Thyroid gland (tissue), 4 donors: ENCODE data around the gene SH3BP1. TPM values are rescaled to one million over a fixed set of nuclear protein-coding genes. Genes with fewer than 3 reads are reported as not detected.

Experiments used
- DNase-seq, 2 donors: peaks; one replicate each; pipeline ENCODE4 v3.0.0-alpha.2; 2019
- H3K27ac ChIP-seq, 3 donors: fragments of 200-600 bp; sonication (generic); 1 replicate in 2 of 3; 2 replicates in 1 of 3; pipeline ENCODE4 v1.5.1; 2016 to 2019; ENCODE audit warnings: mild to moderate bottlenecking in 1 of 3, moderate library complexity in 1 of 3
- H3K27me3 ChIP-seq: fragments of 200-600 bp; sonication (generic); one replicate; pipeline ENCODE4 v1.5.1; 2019
- H3K36me3 ChIP-seq, 2 donors: fragments of 200-600 bp; sonication (generic); one replicate each; pipeline ENCODE4 v1.5.1; 2016 to 2019
- H3K4me1 ChIP-seq, 2 donors: fragments of 200-600 bp; sonication (generic); one replicate each; pipeline ENCODE4 v1.5.1; 2017 to 2019
- H3K4me3 ChIP-seq, 3 donors: fragments of 200-600 bp; sonication (generic); replicated peaks in 1 of 3; 1 replicate in 2 of 3; 2 replicates in 1 of 3; pipeline ENCODE4 v1.5.1; 2016; ENCODE audit warnings: mild to moderate bottlenecking in 1 of 3
- H3K9me3 ChIP-seq: fragments of 200-600 bp; sonication (generic); one replicate; pipeline ENCODE4 v1.5.1; 2017
- CTCF ChIP-seq, 6 experiments: fragments of 200-600 bp in 3 of 6; fragments of 450-650 bp in 3 of 6; sonication (generic) in 3 of 6; IDR thresholded peaks; one replicate each; pipeline ENCODE4 v1.5.1; 2016 to 2019; ENCODE audit warnings: antibody characterized with exemption in 6 of 6, mild to moderate bottlenecking in 2 of 6, inconsistent platforms in 1 of 6, moderate library complexity in 1 of 6
- POLR2A ChIP-seq, 2 donors: fragments of 450-650 bp; IDR thresholded peaks; one replicate each; pipeline ENCODE4 v1.6.1; 2017; ENCODE audit warnings: antibody characterized with exemption in 2 of 2, mild to moderate bottlenecking in 2 of 2, moderate library complexity in 1 of 2
- WGBS, 2 donors: methylation state at CpG; one replicate each; pipeline ENCODE4 v1.1.5; 2017; 5-methylcytosine and 5-hydroxymethylcytosine counted together
- intact Hi-C: fragments of 100-400 bp; cut with DNase I; formaldehyde crosslinking; loops from one replicate; pipeline ENCODE4 v1.15.1; 2023
- total RNA-seq, 4 donors: library from RNA; depleted of rRNA; stranded (reverse); fragments of >200 nt; gene quantifications; one replicate each; pipeline ENCODE4 v1.2.3, GENCODE V29; 2016

SH3BP1 gene
- total RNA-seq, 4 donors from 2014 or later, result 0.81 to 10.1 (median 3.3) TPM

- Histone ChIP-seq H3K4me3 (no peak overlapping the region), H3K9me3 (no peaks in the 10 kb centered on the region), H3K36me3 (no peaks in the 10 kb centered on the region), H3K27ac (no peak overlapping the region), H3K4me1 (peaks cover 7 to 23% of the 10 kb centered on the region in 2 donors), H3K27me3 (no peaks in the 10 kb centered on the region)
- TF ChIP-seq POLR2A (IDR thresholded peaks at IDR 0.05) (no peak), CTCF (IDR thresholded peaks at IDR 0.05) (no peak)
- intact Hi-C loops, result loop anchor here (5.0 to 10.0 kb wide), 2 partner anchors 46 to 153 kb away; partner anchors contain the start of gene NOL12
- no peak for DNase-seq
- WGBS, 2 donors, result 96 to 98% methylated on average over 5 of the region's 5 CpGs
These were observed 2.1 kb downstream of the SH3BP1 start for GRCh38 chr22:37641561-37641949.

GRCh38 chr22:37643225-37643847 is 3.9 kb downstream of the SH3BP1 start:
- H3K36me3 ChIP-seq, result no peaks in the 10 kb centered on the region
- TF ChIP-seq CTCF (IDR thresholded peaks at IDR 0.05) (peak; percentile 78 to 96 (median 87)), POLR2A (IDR thresholded peaks at IDR 0.05) (no peak)
- no peaks in the 10 kb centered on the region for H3K27me3 ChIP-seq
- H3K9me3 ChIP-seq, result no peaks in the 10 kb centered on the region
- peak; percentile 84 to 87 for DNase-seq
- 50 to 52% methylated on average over 5 to 8 of the region's 9 CpGs for WGBS, 2 donors
- peaks cover 7 to 23% of the 10 kb centered on the region in 2 donors for H3K4me1 ChIP-seq
- intact Hi-C loops, result loop anchor here (5.0 to 10.0 kb wide), 2 partner anchors 44 to 151 kb away; partner anchors contain the start of gene NOL12
- H3K4me3 ChIP-seq, result no peak overlapping the region
- H3K27ac ChIP-seq, result no peak overlapping the region

- TF ChIP-seq POLR2A (IDR thresholded peaks at IDR 0.05), result no peak
- TF ChIP-seq CTCF (IDR thresholded peaks at IDR 0.05), result no peak
- DNase-seq, result no peak
- Histone ChIP-seq H3K4me1 (peaks cover 0 to 3% of the 10 kb centered on the region in 2 donors), H3K9me3 (no peaks in the 10 kb centered on the region), H3K27me3 (no peaks in the 10 kb centered on the region), H3K4me3 (no peak overlapping the region), H3K27ac (no peak overlapping the region), H3K36me3 (no peaks in the 10 kb centered on the region)
- intact Hi-C loops, result loop anchor here (10.0 kb wide), 1 partner anchor 147 kb away; no protein-coding TSS in a partner anchor
- 95 to 97% methylated on average over 5 to 8 of the region's 9 CpGs for WGBS, 2 donors
These were observed 7.8 kb downstream of the SH3BP1 start for GRCh38 chr22:37647317-37647716.

- 95 to 96% methylated on average over 9 of the region's 9 CpGs for WGBS, 2 donors
- no peak overlapping the region for H3K4me3 ChIP-seq
- no peaks in the 10 kb centered on the region for H3K27me3 ChIP-seq
- H3K4me1 ChIP-seq, result peaks cover 0 to 3% of the 10 kb centered on the region in 2 donors
- H3K9me3 ChIP-seq, result no peaks in the 10 kb centered on the region
- DNase-seq, result no peak
- H3K27ac ChIP-seq, result no peak overlapping the region
- intact Hi-C loops, result loop anchor here (10.0 kb wide), 1 partner anchor 147 kb away; no protein-coding TSS in a partner anchor
- no peaks in the 10 kb centered on the region for H3K36me3 ChIP-seq
- TF ChIP-seq POLR2A (IDR thresholded peaks at IDR 0.05) (no peak), CTCF (IDR thresholded peaks at IDR 0.05) (no peak)
These were observed 8.5 kb downstream of the SH3BP1 start for GRCh38 chr22:37647928-37648327.

- intact Hi-C loops, result no loop called here
- H3K4me1 ChIP-seq, result no peaks in the 10 kb centered on the region
- 96 to 98% methylated on average over 17 of the region's 17 CpGs for WGBS, 2 donors
- H3K27ac ChIP-seq, result no peak overlapping the region
- no peaks in the 10 kb centered on the region for H3K9me3 ChIP-seq
- TF ChIP-seq CTCF (IDR thresholded peaks at IDR 0.05), result no peak
- TF ChIP-seq POLR2A (IDR thresholded peaks at IDR 0.05), result no peak
- no peaks in the 10 kb centered on the region for H3K36me3 ChIP-seq
- H3K4me3 ChIP-seq, result no peak overlapping the region
- no peaks in the 10 kb centered on the region for H3K27me3 ChIP-seq
- DNase-seq, result no peak
These were observed 11.1 kb downstream of the SH3BP1 start for GRCh38 chr22:37650463-37651136.
